CD14-positive monocyte (primary cell): ENCODE results near the gene CALML4. TPM values are rescaled to one million over a fixed set of nuclear protein-coding genes. Genes with fewer than 3 reads are reported as not detected.

Source experiments
- DNase-seq, 3 donors: peaks; one replicate each; pipeline ENCODE4 v3.0.0-alpha.2; 2011 to 2022
- H2AFZ ChIP-seq: 2 replicates; pipeline ENCODE4 v1.6.0; 2012; ENCODE audit warnings: mild to moderate bottlenecking, low read depth, low read length, inconsistent platforms; ENCODE audit not compliant: insufficient read depth, poor library complexity, severe bottlenecking
- H3K27ac ChIP-seq, 2 donors: 1 replicate in 1 of 2; 2 replicates in 1 of 2; pipeline ENCODE4 v1.5.1; 2012 to 2013; ENCODE audit warnings: low read length in 2 of 2, control low read depth in 1 of 2, inconsistent platforms in 1 of 2, low read depth in 1 of 2, mild to moderate bottlenecking in 1 of 2
- H3K27me3 ChIP-seq, 2 donors: one replicate each; pipeline versions ENCODE4 v1.6.0 to v1.6.1; 2011 to 2013; ENCODE audit warnings: low read length in 2 of 2; ENCODE audit not compliant: control insufficient read depth in 2 of 2, insufficient read depth in 2 of 2
- H3K36me3 ChIP-seq, 2 donors: replicated peaks in 1 of 2; 1 replicate in 1 of 2; 2 replicates in 1 of 2; pipeline versions ENCODE4 v1.5.1 to v1.6.1; 2012 to 2013; ENCODE audit warnings: low read length in 2 of 2, control low read depth in 1 of 2, inconsistent platforms in 1 of 2, mild to moderate bottlenecking in 1 of 2; ENCODE audit not compliant: insufficient read depth in 2 of 2, control insufficient read depth in 1 of 2
- H3K4me1 ChIP-seq, 2 donors: 1 replicate in 1 of 2; 2 replicates in 1 of 2; pipeline versions ENCODE4 v1.5.1 to v1.6.1; 2012 to 2013; ENCODE audit warnings: low read length in 2 of 2, control low read depth in 1 of 2, inconsistent platforms in 1 of 2, mild to moderate bottlenecking in 1 of 2, moderate library complexity in 1 of 2; ENCODE audit not compliant: insufficient read depth in 2 of 2, control insufficient read depth in 1 of 2
- H3K4me2 ChIP-seq: replicated peaks from 2 replicates; pipeline ENCODE3; 2012; ENCODE audit warnings: low read length, moderate library complexity, mild to moderate bottlenecking; ENCODE audit not compliant: poor library complexity, severe bottlenecking; ENCODE audit errors: extremely low read depth
- H3K4me3 ChIP-seq, 3 experiments: fragments of 200-600 bp in 1 of 3; sonication (generic) in 1 of 3; replicated peaks in 1 of 3; 1 replicate in 2 of 3; 2 replicates in 1 of 3; pipeline ENCODE4 v1.5.1; 2011 to 2013; ENCODE audit warnings: low read length in 3 of 3, mild to moderate bottlenecking in 3 of 3, control low read depth in 2 of 3, low read depth in 2 of 3, inconsistent platforms in 1 of 3, moderate library complexity in 1 of 3
- H3K79me2 ChIP-seq: 2 replicates; pipeline ENCODE4 v1.6.0; 2012; ENCODE audit warnings: mild to moderate bottlenecking, control low read depth, inconsistent platforms, low read length, moderate library complexity; ENCODE audit not compliant: insufficient read depth
- H3K9ac ChIP-seq: 2 replicates; pipeline ENCODE4 v1.6.0; 2017; ENCODE audit warnings: low read length, mild to moderate bottlenecking; ENCODE audit not compliant: insufficient read depth, poor library complexity, severe bottlenecking
- H3K9me3 ChIP-seq, 2 donors: replicated peaks in 1 of 2; 1 replicate in 1 of 2; 2 replicates in 1 of 2; pipeline versions ENCODE4 v1.5.1 to v1.6.1; 2012 to 2013; ENCODE audit warnings: low read length in 2 of 2, control low read depth in 1 of 2; ENCODE audit not compliant: control insufficient read depth in 1 of 2, insufficient read depth in 1 of 2
- H4K20me1 ChIP-seq: 2 replicates; pipeline ENCODE4 v1.6.0; 2012; ENCODE audit warnings: mild to moderate bottlenecking, low read length, control low read depth, moderate library complexity; ENCODE audit not compliant: insufficient read depth
- H3K27ac Mint-ChIP-seq, 7 donors: one replicate each; pipeline ENCODE4 v1.8.0; 2020; ENCODE audit warnings: mild to moderate bottlenecking in 7 of 7, mixed read lengths in 7 of 7, moderate library complexity in 6 of 7, inconsistent platforms in 2 of 7
- H3K27me3 Mint-ChIP-seq, 3 donors: one replicate each; pipeline ENCODE4 v1.8.0; 2021 to 2022; ENCODE audit warnings: low read depth in 3 of 3, mild to moderate bottlenecking in 3 of 3, mixed read lengths in 3 of 3, moderate library complexity in 3 of 3, inconsistent platforms in 1 of 3
- H3K36me3 Mint-ChIP-seq, 2 donors: one replicate each; pipeline ENCODE4 v1.8.0; 2020; ENCODE audit warnings: mixed read lengths in 2 of 2, inconsistent platforms in 1 of 2, mild to moderate bottlenecking in 1 of 2
- H3K4me1 Mint-ChIP-seq: one replicate; pipeline ENCODE4 v1.8.0; 2020; ENCODE audit warnings: mild to moderate bottlenecking, mixed read lengths
- H3K4me3 Mint-ChIP-seq, 2 donors: one replicate each; pipeline ENCODE4 v1.8.0; 2020; ENCODE audit warnings: mild to moderate bottlenecking in 2 of 2, mixed read lengths in 2 of 2, moderate library complexity in 1 of 2
- H3K9me3 Mint-ChIP-seq, 7 donors: one replicate each; pipeline ENCODE4 v1.8.0; 2020 to 2022; ENCODE audit warnings: mixed read lengths in 7 of 7, mild to moderate bottlenecking in 6 of 7, moderate library complexity in 6 of 7, inconsistent platforms in 2 of 7
- CTCF ChIP-seq: fragments of 200-600 bp; IDR thresholded peaks from one replicate; pipeline ENCODE4 v1.8.0; 2022; ENCODE audit warnings: antibody characterized with exemption, mild to moderate bottlenecking
- WGBS: methylation state at CpG from one replicate; pipeline ENCODE4 v1.1.5; 2013; ENCODE audit warnings: missing lambda C conversion rate; ENCODE audit not compliant: insufficient coverage; 5-methylcytosine and 5-hydroxymethylcytosine counted together
- intact Hi-C, 2 donors: fragments of 100-400 bp; cut with micrococcal nuclease; formaldehyde crosslinking; loops; one replicate each; pipeline versions ENCODE4 v1.15.0 to v1.15.1; 2023
- polyA plus RNA-seq, 3 donors: library from polyadenylated mRNA; depleted of rRNA in 1 of 3; unstranded in 2 of 3; stranded (reverse) in 1 of 3; fragments of 300-500 nt in 2 of 3; fragments of >200 nt in 1 of 3; fragmentation: Illumina TruSeq in 2 of 3; gene quantifications; 1 replicate in 2 of 3; 2 replicates in 1 of 3; pipeline ENCODE4 v1.2.3, GENCODE V29; 2012 to 2021

Gene CALML4
- polyA plus RNA-seq, 3 donors = 24.3 to 44.5 (median 38.8) TPM

DNA sequence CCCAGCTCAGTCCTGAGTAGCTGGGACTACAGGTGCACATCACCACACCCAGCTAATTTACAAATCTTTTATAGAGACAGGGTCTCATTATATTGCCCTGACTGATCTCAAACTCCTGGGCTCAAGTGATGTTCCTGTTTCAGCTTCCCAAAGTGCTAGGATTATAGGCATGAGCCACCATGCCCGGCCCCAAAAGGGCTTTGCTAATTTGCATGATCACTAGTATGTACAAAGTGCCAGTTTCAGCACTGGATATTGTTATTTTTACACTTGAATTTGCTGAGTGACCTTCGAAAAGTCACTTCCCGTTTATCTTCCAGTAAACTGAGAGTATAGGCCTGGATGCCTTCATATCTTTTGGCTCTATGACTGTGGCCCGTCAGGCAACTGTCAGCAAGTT is 12.2 kb upstream of the CALML4 start:
- Mint-ChIP-seq H3K27me3 (peaks cover 0 to 2% (median 1%) of the 10 kb centered on the region in 3 donors), H3K4me1 (peaks cover 18% of the 10 kb centered on the region), H3K27ac (no peak overlapping the region), H3K36me3 (peaks cover 0 to 25% of the 10 kb centered on the region in 2 donors), H3K4me3 (no peak overlapping the region), H3K9me3 (no peaks in the 10 kb centered on the region)
- 96% methylated on average over 4 of the region's 4 CpGs for WGBS
- Histone ChIP-seq H3K4me3 (no peak overlapping the region), H3K4me1 (peaks cover 15 to 18% of the 10 kb centered on the region in 2 donors), H3K27me3 (no peaks in the 10 kb centered on the region), H4K20me1 (peaks cover 27% of the 10 kb centered on the region), H2AFZ (no peak overlapping the region), H3K9ac (no peak overlapping the region), H3K9me3 (no peaks in the 10 kb centered on the region), H3K79me2 (peaks cover 51% of the 10 kb centered on the region), H3K27ac (peak overlapping the region in 1 of 2 donors; percentile 3), H3K4me2 (no peak overlapping the region), H3K36me3 (peaks cover 0 to 32% of the 10 kb centered on the region in 2 donors)
- no peak for DNase-seq
- intact Hi-C loops = no loop called here
- TF ChIP-seq CTCF = no peak

DNA sequence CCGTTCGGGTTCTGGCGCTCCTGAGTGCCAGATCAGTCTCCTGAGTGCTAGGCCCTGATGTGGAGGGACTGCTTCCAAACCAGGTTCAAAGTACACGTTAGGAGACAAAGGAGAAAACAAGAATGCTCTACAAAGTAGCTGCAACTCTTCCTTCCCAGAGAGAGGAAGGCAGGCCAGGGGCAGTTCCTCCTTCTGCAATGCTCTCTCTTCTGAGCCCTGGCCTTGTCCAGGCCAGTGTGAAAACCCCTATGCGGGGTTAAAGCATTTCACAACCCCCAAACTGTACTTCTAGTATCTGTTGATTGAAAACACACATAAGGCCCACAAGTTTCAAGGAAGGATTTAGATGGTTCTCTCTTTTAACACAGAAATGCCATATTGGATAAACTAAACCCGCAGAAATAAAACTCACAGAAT is 9.7 kb upstream of the CALML4 start:
- TF ChIP-seq CTCF = no peak
- intact Hi-C loops = no loop called here
- H2AFZ ChIP-seq = no peak overlapping the region
- peak overlapping the region; percentile 18 for H3K4me2 ChIP-seq
- H3K9me3 Mint-ChIP-seq = no peaks in the 10 kb centered on the region
- H3K27ac Mint-ChIP-seq = peak overlapping the region in 6 of 7 donors; percentile 18 to 80 (median 42)
- peaks cover 27% of the 10 kb centered on the region for H3K4me1 Mint-ChIP-seq
- H3K4me3 Mint-ChIP-seq = no peak overlapping the region
- 0% methylated on average over 1 of the region's 6 CpGs for WGBS
- H3K27me3 Mint-ChIP-seq = peaks cover 0 to 2% (median 0%) of the 10 kb centered on the region in 3 donors
- H4K20me1 ChIP-seq = peaks cover 31% of the 10 kb centered on the region
- no peaks in the 10 kb centered on the region for H3K27me3 ChIP-seq
- peaks cover 25 to 31% of the 10 kb centered on the region in 2 donors for H3K4me1 ChIP-seq
- no peaks in the 10 kb centered on the region for H3K9me3 ChIP-seq
- H3K27ac ChIP-seq = peak overlapping the region; percentile 44 to 73
- peaks cover 0 to 41% of the 10 kb centered on the region in 2 donors for H3K36me3 ChIP-seq
- peak in 2 of 3 donors; percentile 31 to 66 for DNase-seq
- H3K4me3 ChIP-seq = no peak overlapping the region
- H3K79me2 ChIP-seq = peaks cover 64% of the 10 kb centered on the region
- peaks cover 0 to 33% of the 10 kb centered on the region in 2 donors for H3K36me3 Mint-ChIP-seq
- no peak overlapping the region for H3K9ac ChIP-seq
